ENCODE measurements around the gene MAML3.

Gene MAML3

GRCh38 chr4:140109737-140110136 lies 44.2 kb downstream of the MAML3 start:
- DNase-seq (ENCODE audit: low spot score): no peak

GRCh38 chr4:140109292-140109691 lies 44.7 kb downstream of the MAML3 start:
- TF ChIP-seq CTCF (IDR thresholded peaks at IDR 0.05; ENCODE audit: extremely low read depth, missing control alignments): no peak
- DNase-seq (ENCODE audit: low spot score): no peak

More at GRCh38 chr4:140109737-140110136, 44.2 kb downstream of the MAML3 start:
- no peak for TF ChIP-seq CTCF (IDR thresholded peaks at IDR 0.05; ENCODE audit: extremely low read depth, missing control alignments)

- no peak for DNase-seq (ENCODE audit: low spot score)
- no peak for TF ChIP-seq CTCF (IDR thresholded peaks at IDR 0.05; ENCODE audit: extremely low read depth, missing control alignments)
These were observed 45.2 kb downstream of the MAML3 start for GRCh38 chr4:140108713-140109230.

- DNase-seq (ENCODE audit: low spot score): no peak
- TF ChIP-seq CTCF (IDR thresholded peaks at IDR 0.05; ENCODE audit: extremely low read depth, missing control alignments): no peak
These were observed 45.7 kb downstream of the MAML3 start for GRCh38 chr4:140108243-140108642.

- DNase-seq (ENCODE audit: low spot score): no peak
- TF ChIP-seq CTCF (IDR thresholded peaks at IDR 0.05; ENCODE audit: extremely low read depth, missing control alignments): no peak
These were observed 47.6 kb downstream of the MAML3 start for GRCh38 chr4:140106289-140106844.

GRCh38 chr4:140105436-140105835 lies 48.5 kb downstream of the MAML3 start:
- DNase-seq (ENCODE audit: low spot score): no peak
- TF ChIP-seq CTCF (IDR thresholded peaks at IDR 0.05; ENCODE audit: extremely low read depth, missing control alignments): no peak

- no peak for DNase-seq (ENCODE audit: low spot score)
- no peak for TF ChIP-seq CTCF (IDR thresholded peaks at IDR 0.05; ENCODE audit: extremely low read depth, missing control alignments)
These were observed 50.3 kb downstream of the MAML3 start for GRCh38 chr4:140103676-140104075.
